Medulla oblongata (tissue), 1 donor: ENCODE data around the gene NUDT13.
"Not testable (repeated sequence)": the region's sequence is repeated elsewhere in the genome, so short reads cannot be mapped to it uniquely, and the experiment has no call there.

ENCODE experiments used
- DNase-seq: peaks from one replicate; pipeline ENCODE4 v3.0.0-alpha.2; 2015; ENCODE audit errors: extremely low spot score

NUDT13 gene

GRCh38 chr10:73099141-73099540, 11.1 kb upstream of the NUDT13 start:
- no peak for DNase-seq

- no peak for DNase-seq
Measured at GRCh38 chr10:73106301-73106700, 4.0 kb upstream of the NUDT13 start.

GRCh38 chr10:73109248-73109652, 1.0 kb upstream of the NUDT13 start:
- not testable (repeated sequence) for DNase-seq

- not testable (repeated sequence) for DNase-seq
Measured at GRCh38 chr10:73112032-73112431, 1.8 kb downstream of the NUDT13 start.

- DNase-seq: no peak
Measured at GRCh38 chr10:73113551-73113950, 3.3 kb downstream of the NUDT13 start.

GRCh38 chr10:73116017-73116416, 5.8 kb downstream of the NUDT13 start:
- no peak for DNase-seq

GRCh38 chr10:73117976-73118743, 7.9 kb downstream of the NUDT13 start:
- no peak for DNase-seq

GRCh38 chr10:73119457-73119856, 9.2 kb downstream of the NUDT13 start:
- no peak for DNase-seq

GRCh38 chr10:73119952-73120351, 9.7 kb downstream of the NUDT13 start:
- DNase-seq: no peak

GRCh38 chr10:73126343-73126742, 16.1 kb downstream of the NUDT13 start:
- no peak for DNase-seq

- no peak for DNase-seq
Measured at GRCh38 chr10:73131301-73131700, 21.0 kb downstream of the NUDT13 start.

GRCh38 chr10:73131913-73132686, 21.8 kb downstream of the NUDT13 start:
- DNase-seq: no peak

GRCh38 chr10:73134727-73135126, 24.5 kb downstream of the NUDT13 start:
- no peak for DNase-seq

- no peak for DNase-seq
Measured at GRCh38 chr10:73136627-73137026, 26.4 kb downstream of the NUDT13 start.

- no peak for DNase-seq
Measured at GRCh38 chr10:73139251-73139650, 29.0 kb downstream of the NUDT13 start.

GRCh38 chr10:73141603-73142002, 31.3 kb downstream of the NUDT13 start:
- no peak for DNase-seq

- not testable (repeated sequence) for DNase-seq
Measured at GRCh38 chr10:73150633-73151413, 40.6 kb downstream of the NUDT13 start.

- DNase-seq: no peak
Measured at GRCh38 chr10:73152009-73152408, 41.8 kb downstream of the NUDT13 start.

GRCh38 chr10:73156054-73156453, 45.8 kb downstream of the NUDT13 start:
- DNase-seq: no peak

GRCh38 chr10:73159038-73159648, 48.9 kb downstream of the NUDT13 start:
- DNase-seq: peak; percentile 76

- no peak for DNase-seq
Measured at GRCh38 chr10:73161079-73161478, 50.8 kb downstream of the NUDT13 start.

- no peak for DNase-seq
Measured at GRCh38 chr10:73161662-73162061, 51.4 kb downstream of the NUDT13 start.
